ENCODE measurements around the gene TEK. TPM values are rescaled to one million over a fixed set of nuclear protein-coding genes. Genes with fewer than 3 reads are reported as not detected.

The TEK gene
- total and polyA plus RNA-seq, 2 experiments from 2014 or later, result 1.9 to 9.4 TPM

- Histone ChIP-seq H3K36me3 (ENCODE audit: insufficient read depth) (peaks cover 4% of the 10 kb centered on the region; the same call in 1 of the 2 replicates), H3K4me2 (no peak overlapping the region), H3K4me1 (ENCODE audit: insufficient read depth) (no peaks in the 10 kb centered on the region), H4K20me1 (replicated peaks; ENCODE audit: insufficient read depth) (no peaks in the 10 kb centered on the region), H3K9me2 (ENCODE audit: insufficient read depth) (no peaks in the 10 kb centered on the region; the same call in 1 of the 2 replicates), H3K4me3 (no peak overlapping the region), H3K79me2 (replicated peaks; ENCODE audit: insufficient read depth) (no peaks in the 10 kb centered on the region), H3K27me3 (ENCODE audit: insufficient read depth) (no peaks in the 10 kb centered on the region), H2AFZ (no peak overlapping the region), H3F3A (replicated peaks; ENCODE audit: low read depth) (no peaks in the 10 kb centered on the region), H3K27ac (ENCODE audit: low read depth) (no peak overlapping the region)
- Mint-ChIP-seq H3K9me3 (peaks cover 12% of the 10 kb centered on the region), H3K27me3 (ENCODE audit: insufficient read depth, low read depth, poor library complexity) (no peaks in the 10 kb centered on the region), H3K4me1 (no peaks in the 10 kb centered on the region), H3K36me3 (ENCODE audit: low read depth) (no peaks in the 10 kb centered on the region; the same call in 2 of the 3 replicates), H3K4me3 (no peak overlapping the region), H3K27ac (no peak overlapping the region)
- TF ChIP-seq STAT1 (IDR thresholded peaks at IDR 0.05; ENCODE audit: unreplicated experiment) (no peak), JUNB (IDR thresholded peaks at IDR 0.05; ENCODE audit: unreplicated experiment) (no peak), ZNF331 (CRISPR knock-in tag; IDR thresholded peaks at IDR 0.05; ENCODE audit: low read depth) (no peak), POLR2AphosphoS5 (IDR thresholded peaks at IDR 0.05; ENCODE audit: low read depth) (no peak), EZH2 (IDR thresholded peaks at IDR 0.05; ENCODE audit: low read depth, unreplicated experiment) (no peak), NANOG (IDR thresholded peaks at IDR 0.05; ENCODE audit: borderline replicate concordance) (no peak), EZH2phosphoT487 (IDR thresholded peaks at IDR 0.05; ENCODE audit: unreplicated experiment) (no peak), ZNF462 (CRISPR knock-in tag; IDR thresholded peaks at IDR 0.05) (no peak), REST (IDR thresholded peaks at IDR 0.05; ENCODE audit: unreplicated experiment) (no peak), CTCF (conservative IDR thresholded peaks at IDR 0.05; ENCODE audit: low read depth in 2 of 2) (no peak), ETS1 (IDR thresholded peaks at IDR 0.05) (no peak)
- ATAC-seq (no peak), DNase-seq (ENCODE audit: low spot score) (no peak)
Measured at GRCh38 chr9:27088981-27089380, 20.0 kb upstream of the TEK start.

Measured in GM23338 (cell line).